SJSA1 (cell line): ENCODE measurements around the gene APBB2. TPM values are rescaled to one million over a fixed set of nuclear protein-coding genes. Genes with fewer than 3 reads are reported as not detected.

ENCODE experiments used
- DNase-seq, 2 experiments: peaks; one replicate each; pipeline ENCODE4 v3.0.0-alpha.2; 2015 to 2020; ENCODE audit warnings: low spot score in 2 of 2, low read depth in 1 of 2
- H3K27ac ChIP-seq: fragments of 250-450 bp; sonication (Bioruptor Pico); 2 replicates; pipeline ENCODE4 v1.5.1; 2020; ENCODE audit warnings: mild to moderate bottlenecking, moderate library complexity
- H3K27me3 ChIP-seq: fragments of 250-450 bp; sonication (Bioruptor Pico); replicated peaks from 2 replicates; pipeline ENCODE4 v1.5.1; 2020; ENCODE audit warnings: mild to moderate bottlenecking, moderate library complexity
- H3K36me3 ChIP-seq: fragments of 250-450 bp; sonication (Bioruptor Pico); 2 replicates; pipeline ENCODE4 v1.5.1; 2020; ENCODE audit warnings: mild to moderate bottlenecking
- H3K4me1 ChIP-seq: fragments of 250-450 bp; sonication (Bioruptor Pico); replicated peaks from 2 replicates; pipeline ENCODE4 v1.6.1; 2021; ENCODE audit warnings: mild to moderate bottlenecking
- H3K4me3 ChIP-seq: fragments of 250-450 bp; sonication (Bioruptor Pico); 2 replicates; pipeline ENCODE4 v1.5.1; 2020; ENCODE audit warnings: mild to moderate bottlenecking
- H3K9me3 ChIP-seq: fragments of 250-450 bp; sonication (Bioruptor Pico); replicated peaks from 2 replicates; pipeline ENCODE4 v1.5.1; 2020; ENCODE audit warnings: mild to moderate bottlenecking
- total RNA-seq: library from RNA; depleted of rRNA; stranded (reverse); fragments of >200 nt; shearing (Covaris generic); gene quantifications from 2 replicates; pipeline ENCODE4 v1.2.3, GENCODE V29; 2014

APBB2 gene
- total RNA-seq, 1 experiment from 2014 or later = 12.9 TPM

DNA sequence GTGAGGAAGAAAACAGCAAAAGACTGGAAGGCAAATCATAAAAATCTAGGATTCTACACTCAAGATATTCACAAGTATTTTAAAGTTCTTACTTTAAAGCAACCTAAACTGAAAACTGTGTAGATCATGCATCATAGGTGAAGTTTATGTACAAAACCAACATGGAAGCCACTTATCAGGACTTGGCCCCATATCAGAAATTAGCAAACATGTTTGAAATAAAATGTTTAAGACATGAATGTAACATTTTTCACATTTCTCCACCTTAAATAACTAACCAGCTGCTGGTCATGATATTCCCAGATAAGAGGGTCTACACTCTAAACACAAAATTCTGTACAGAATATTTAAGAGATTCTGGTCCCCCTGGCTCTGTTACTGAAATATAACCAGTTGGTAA, 38.5 kb downstream of the APBB2 start:
- peak overlapping the region; percentile 51 for H3K27ac ChIP-seq
- H3K4me3 ChIP-seq = no peak overlapping the region
- H3K27me3 ChIP-seq = no peaks in the 10 kb centered on the region
- peaks cover 34% of the 10 kb centered on the region for H3K4me1 ChIP-seq
- DNase-seq = no peak
- no peaks in the 10 kb centered on the region for H3K36me3 ChIP-seq
- no peaks in the 10 kb centered on the region for H3K9me3 ChIP-seq

DNA sequence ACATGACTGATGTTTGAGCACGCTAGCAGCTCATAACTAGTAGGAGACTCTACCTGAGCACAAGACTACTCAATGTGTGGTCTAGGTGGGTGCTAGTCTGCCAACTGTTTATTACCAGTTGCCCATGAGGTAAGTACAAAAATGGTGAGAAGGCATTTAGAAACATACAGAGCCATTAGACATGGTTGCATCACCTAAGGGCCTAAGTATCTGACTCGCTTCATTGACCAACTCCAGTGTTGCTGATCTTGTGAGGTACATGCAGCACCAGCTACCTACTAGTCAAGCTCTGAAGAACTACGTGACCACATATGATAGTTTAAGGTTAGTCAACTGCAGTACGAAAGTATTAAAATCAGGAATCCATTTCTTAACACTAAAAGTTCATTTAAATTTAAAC, 39.9 kb downstream of the APBB2 start:
- DNase-seq = no peak
- Histone ChIP-seq H3K9me3 (no peaks in the 10 kb centered on the region), H3K4me1 (peaks cover 34% of the 10 kb centered on the region), H3K4me3 (no peak overlapping the region), H3K27me3 (no peaks in the 10 kb centered on the region), H3K27ac (no peak overlapping the region), H3K36me3 (no peaks in the 10 kb centered on the region)

DNA sequence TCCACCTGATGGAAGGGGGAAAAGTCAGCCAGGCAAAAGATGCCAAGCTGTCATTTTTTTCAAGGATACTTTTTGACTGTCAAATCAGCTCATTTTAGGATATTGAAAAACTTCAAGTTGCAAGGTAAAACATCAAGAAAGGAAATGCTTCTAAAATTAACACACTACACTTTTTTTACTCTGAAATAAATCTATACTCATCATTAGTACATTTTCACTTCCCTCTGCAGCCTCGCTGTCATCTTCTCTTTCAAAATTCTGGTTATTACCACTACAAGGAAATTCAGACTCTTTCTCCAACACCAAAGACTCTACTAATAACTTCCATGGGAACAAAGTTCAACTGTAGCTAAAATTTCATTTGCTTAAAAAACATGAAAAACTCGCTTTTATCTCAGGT, 41.6 kb downstream of the APBB2 start:
- Histone ChIP-seq H3K4me3 (no peak overlapping the region), H3K4me1 (peaks cover 21% of the 10 kb centered on the region), H3K36me3 (no peaks in the 10 kb centered on the region), H3K27ac (no peak overlapping the region), H3K9me3 (no peaks in the 10 kb centered on the region), H3K27me3 (no peaks in the 10 kb centered on the region)
- no peak for DNase-seq

DNA sequence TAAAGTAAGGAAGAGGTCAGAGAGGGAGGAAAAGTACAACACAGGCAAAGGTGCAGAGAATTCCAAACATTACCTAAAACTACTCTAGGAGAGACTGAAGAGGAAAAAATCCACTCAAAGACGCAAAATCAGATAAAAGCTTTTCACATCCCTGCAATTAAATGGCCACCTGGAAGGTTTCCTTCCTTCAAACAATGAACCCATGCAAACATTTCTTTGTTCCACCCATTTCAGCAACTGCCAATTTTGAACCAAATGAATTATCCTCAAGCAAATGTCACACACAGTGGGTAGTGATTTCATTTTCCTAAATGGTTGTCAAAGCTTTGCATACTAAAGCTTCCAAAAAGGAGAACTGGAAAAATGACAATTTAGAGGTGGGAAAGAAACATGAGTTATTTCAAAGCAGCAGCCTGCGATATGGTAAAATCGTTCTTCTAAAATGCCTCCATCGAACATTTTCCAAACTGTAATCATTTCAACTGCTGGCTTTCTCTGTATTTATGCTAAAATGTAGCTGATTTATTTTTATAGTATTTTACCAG, 45.0 kb downstream of the APBB2 start:
- H3K27ac ChIP-seq = no peak overlapping the region
- H3K36me3 ChIP-seq = no peaks in the 10 kb centered on the region
- H3K4me3 ChIP-seq = no peak overlapping the region
- H3K9me3 ChIP-seq = no peaks in the 10 kb centered on the region
- H3K27me3 ChIP-seq = no peaks in the 10 kb centered on the region
- no peak for DNase-seq
- no peaks in the 10 kb centered on the region for H3K4me1 ChIP-seq

- no peaks in the 10 kb centered on the region for H3K27me3 ChIP-seq
- H3K9me3 ChIP-seq = no peaks in the 10 kb centered on the region
- no peak for DNase-seq
- H3K4me3 ChIP-seq = no peak overlapping the region
- no peaks in the 10 kb centered on the region for H3K4me1 ChIP-seq
- H3K36me3 ChIP-seq = no peaks in the 10 kb centered on the region
- H3K27ac ChIP-seq = no peak overlapping the region
These were observed 47.2 kb downstream of the APBB2 start for GRCh38 chr4:41167191-41167590.

GRCh38 chr4:41164405-41164804, 49.9 kb downstream of the APBB2 start:
- H3K27me3 ChIP-seq = no peaks in the 10 kb centered on the region
- H3K4me3 ChIP-seq = no peak overlapping the region
- no peak for DNase-seq
- no peak overlapping the region for H3K27ac ChIP-seq
- H3K4me1 ChIP-seq = peaks cover 10% of the 10 kb centered on the region
- no peaks in the 10 kb centered on the region for H3K9me3 ChIP-seq
- H3K36me3 ChIP-seq = no peaks in the 10 kb centered on the region

- Histone ChIP-seq H3K27ac (no peak overlapping the region), H3K27me3 (no peaks in the 10 kb centered on the region), H3K4me1 (peaks cover 27% of the 10 kb centered on the region), H3K36me3 (no peaks in the 10 kb centered on the region), H3K4me3 (no peak overlapping the region), H3K9me3 (no peaks in the 10 kb centered on the region)
- no peak for DNase-seq
These were observed 53.0 kb downstream of the APBB2 start for GRCh38 chr4:41161355-41161754.

- H3K4me3 ChIP-seq = no peak overlapping the region
- no peaks in the 10 kb centered on the region for H3K9me3 ChIP-seq
- H3K27me3 ChIP-seq = no peaks in the 10 kb centered on the region
- no peak for DNase-seq
- peak overlapping the region; percentile 86 for H3K27ac ChIP-seq
- no peaks in the 10 kb centered on the region for H3K36me3 ChIP-seq
- H3K4me1 ChIP-seq = peaks cover 31% of the 10 kb centered on the region
These were observed 53.5 kb downstream of the APBB2 start for GRCh38 chr4:41160856-41161255.

DNA sequence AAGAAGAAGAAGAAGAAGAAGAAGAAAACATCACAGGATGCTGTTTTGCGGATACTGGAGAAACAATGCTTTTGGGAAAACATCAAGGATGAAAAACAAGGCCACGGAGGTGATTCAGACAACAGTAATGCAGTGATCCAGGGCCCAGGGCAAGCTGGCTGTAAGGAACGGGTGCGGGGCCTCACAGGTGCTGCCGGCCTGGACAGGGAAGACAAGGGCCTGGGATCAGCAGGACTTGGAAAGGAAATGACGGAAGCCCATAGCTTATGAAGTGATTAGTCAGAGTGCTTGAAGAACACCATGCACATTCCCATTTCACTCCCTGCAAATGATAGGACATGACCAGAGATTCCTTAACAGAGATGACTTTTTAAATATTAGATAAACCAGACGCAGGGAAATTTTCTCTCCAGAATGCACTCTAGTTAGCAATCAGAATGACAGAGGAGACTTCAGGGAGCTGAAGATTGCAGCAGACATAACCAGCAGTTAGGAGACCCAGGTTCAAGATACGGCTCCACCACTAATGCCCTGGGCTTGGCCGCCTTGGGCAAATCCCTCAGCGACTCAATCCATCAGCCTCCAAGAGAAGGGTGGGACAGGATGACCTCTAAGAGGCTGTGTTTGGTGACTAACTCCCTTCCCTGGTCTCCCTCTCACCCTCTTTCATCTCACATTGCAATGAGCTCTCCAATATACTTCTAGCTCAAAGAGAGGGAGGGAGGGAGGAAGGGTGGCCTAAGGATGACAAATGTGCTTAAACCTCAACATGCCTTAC, 54.1 kb downstream of the APBB2 start:
- no peaks in the 10 kb centered on the region for H3K9me3 ChIP-seq
- H3K4me3 ChIP-seq = no peak overlapping the region
- H3K4me1 ChIP-seq = peaks cover 37% of the 10 kb centered on the region
- no peaks in the 10 kb centered on the region for H3K36me3 ChIP-seq
- no peaks in the 10 kb centered on the region for H3K27me3 ChIP-seq
- DNase-seq = peak; percentile 44 to 71
- H3K27ac ChIP-seq = peak overlapping the region; percentile 86

GRCh38 chr4:41158756-41159155, 55.6 kb downstream of the APBB2 start:
- DNase-seq = no peak

DNA sequence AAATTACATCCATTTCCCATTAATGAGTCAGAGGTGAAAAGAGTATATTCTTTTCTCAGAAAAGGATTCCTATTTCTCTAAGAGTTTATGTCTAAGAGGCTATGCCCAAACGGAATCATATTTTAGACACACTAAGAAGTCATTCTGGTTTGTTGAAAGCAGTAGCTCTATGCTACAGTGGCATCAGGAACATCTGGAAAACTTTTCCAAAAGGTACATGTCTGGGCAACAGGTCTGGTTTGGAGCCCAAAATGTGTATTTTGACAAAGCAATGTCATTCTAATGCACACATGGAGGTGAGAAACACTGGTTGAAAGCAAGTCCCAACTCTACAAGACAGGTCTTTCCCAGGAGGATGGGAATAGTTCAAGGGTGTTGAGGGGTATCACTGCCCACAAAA, 56.1 kb downstream of the APBB2 start:
- Histone ChIP-seq H3K27me3 (no peaks in the 10 kb centered on the region), H3K4me3 (no peak overlapping the region), H3K9me3 (no peaks in the 10 kb centered on the region), H3K27ac (no peak overlapping the region), H3K36me3 (no peaks in the 10 kb centered on the region), H3K4me1 (peaks cover 46% of the 10 kb centered on the region)
- no peak for DNase-seq

More at GRCh38 chr4:41158756-41159155, 55.6 kb downstream of the APBB2 start:
- Histone ChIP-seq H3K36me3 (no peaks in the 10 kb centered on the region), H3K9me3 (no peaks in the 10 kb centered on the region), H3K27me3 (no peaks in the 10 kb centered on the region), H3K4me3 (no peak overlapping the region), H3K4me1 (peaks cover 46% of the 10 kb centered on the region), H3K27ac (no peak overlapping the region)

DNA sequence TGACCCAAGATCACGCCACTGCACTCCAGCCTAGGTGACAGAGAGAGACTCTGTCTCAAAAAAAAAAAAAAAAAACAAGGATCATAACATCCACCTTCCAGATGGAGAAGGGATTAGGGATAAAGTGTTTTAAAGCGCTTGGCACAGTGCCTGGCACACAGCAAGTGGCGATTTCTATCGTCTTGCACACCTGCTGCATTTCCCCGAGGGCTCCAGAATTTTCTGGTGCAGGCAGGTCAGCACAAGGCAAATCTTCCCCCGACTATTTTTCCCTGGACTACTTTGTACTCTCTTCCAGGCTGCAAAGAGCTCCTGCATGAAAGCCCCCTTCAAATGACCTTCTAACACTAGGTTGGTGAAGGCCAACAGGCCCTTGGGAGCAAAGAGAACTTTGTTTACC, 57.3 kb downstream of the APBB2 start:
- no peaks in the 10 kb centered on the region for H3K9me3 ChIP-seq
- no peaks in the 10 kb centered on the region for H3K27me3 ChIP-seq
- H3K36me3 ChIP-seq = no peaks in the 10 kb centered on the region
- 0 out of 2 replicates have a peak overlapping the region, but pooled peaks have one; percentile 9 for H3K27ac ChIP-seq
- H3K4me3 ChIP-seq = no peak overlapping the region
- H3K4me1 ChIP-seq = peaks cover 46% of the 10 kb centered on the region
- no peak for DNase-seq

- Histone ChIP-seq H3K9me3 (no peaks in the 10 kb centered on the region), H3K27ac (0 out of 2 replicates have a peak overlapping the region, but pooled peaks have one; percentile 9), H3K27me3 (no peaks in the 10 kb centered on the region), H3K4me1 (peaks cover 46% of the 10 kb centered on the region), H3K4me3 (no peak overlapping the region), H3K36me3 (no peaks in the 10 kb centered on the region)
- DNase-seq = peak; percentile 24 to 47
These were observed 57.8 kb downstream of the APBB2 start for GRCh38 chr4:41156574-41156973.

DNA sequence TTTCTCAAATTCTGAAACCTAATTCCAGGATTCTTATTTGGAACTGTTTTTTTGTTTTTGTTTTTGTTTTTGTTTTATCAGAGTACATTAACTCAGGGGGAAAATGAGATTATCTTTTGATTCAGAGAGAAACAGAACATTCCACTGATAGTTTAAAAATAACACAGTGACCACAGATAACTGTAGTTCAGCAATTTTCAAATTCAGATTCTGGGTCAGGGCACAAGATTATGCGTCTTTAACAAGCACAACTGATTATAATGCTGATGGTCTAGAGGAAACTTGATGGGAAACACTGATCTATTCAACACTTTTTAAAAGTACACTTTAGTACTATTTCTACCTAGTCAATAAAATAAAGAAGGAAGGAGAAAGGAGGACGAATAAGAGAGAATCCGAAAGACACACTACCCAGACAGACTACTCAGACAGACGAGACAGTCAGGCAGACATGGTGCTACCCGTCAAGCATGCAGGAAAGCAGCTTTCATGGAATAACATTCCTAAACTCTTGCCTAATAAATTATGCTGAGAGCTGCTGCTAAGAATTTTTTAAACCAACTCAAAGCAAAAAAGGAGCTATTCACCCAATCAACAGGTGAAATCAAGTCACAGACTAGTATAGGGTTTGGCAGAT, 59.0 kb downstream of the APBB2 start:
- H3K27ac ChIP-seq = peak overlapping the region; percentile 61
- peak in 1 of 2 experiments; percentile 42 for DNase-seq
- H3K4me1 ChIP-seq = peaks cover 40% of the 10 kb centered on the region
- no peaks in the 10 kb centered on the region for H3K36me3 ChIP-seq
- no peak overlapping the region for H3K4me3 ChIP-seq
- H3K27me3 ChIP-seq = no peaks in the 10 kb centered on the region
- no peaks in the 10 kb centered on the region for H3K9me3 ChIP-seq
